ENCODE results near the gene SGK2. TPM values are rescaled to one million over a fixed set of nuclear protein-coding genes. Genes with fewer than 3 reads are reported as not detected.

SGK2 gene
- total RNA-seq, 1 experiment from 2014 or later, result 0.90 TPM

GRCh38 chr20:43513931-43514647, 44.7 kb upstream of the SGK2 start:
- intact Hi-C loops (cut with micrococcal nuclease; ENCODE audit: unreplicated experiment) (no loop called here), in situ Hi-C loops (cut with HindIII; ENCODE audit: low pct_unique_long_range_greater_than_20kb, low sequenced_read_pairs) (no loop called here)
- Histone ChIP-seq H3K27me3 (ENCODE audit: control insufficient read depth, insufficient read depth, low read length) (no peaks in the 10 kb centered on the region), H3K27ac (ENCODE audit: low read length) (peak overlapping the region; percentile 77), H3K4me3 (ENCODE audit: low read depth in 2 of 2, low read length in 2 of 2) (peak overlapping the region; percentile 67 to 68), H3K36me3 (ENCODE audit: control insufficient read depth, insufficient read depth, low read length) (no peaks in the 10 kb centered on the region), H3K9me3 (ENCODE audit: control insufficient read depth, insufficient read depth, low read depth, low read length) (no peaks in the 10 kb centered on the region), H3K4me1 (ENCODE audit: control insufficient read depth, insufficient read depth, low read length) (peaks cover 11% of the 10 kb centered on the region; the same call in 1 of the 2 replicates)
- BruUV-seq (replicated peaks), result no TSS peak
- POLR2A ChIA-PET, result interaction anchor here (0.6 to 0.7 kb wide), 2 partner anchors 25 to 174 kb away, joined by 3 read pairs; no protein-coding TSS in a partner anchor
- TF ChIP-seq POLR2AphosphoS5 (IDR thresholded peaks at IDR 0.05; ENCODE audit: low read depth, low read length), result no peak; the same call in 1 of the 2 replicates
- TF ChIP-seq CTCF (IDR thresholded peaks at IDR 0.05), result peak; percentile 52; the same call in 1 of the 2 replicates
- TF ChIP-seq SIN3A (IDR thresholded peaks at IDR 0.05; ENCODE audit: borderline replicate concordance, insufficient read depth, low read depth, low read length), result peak; percentile 77; the same call in 1 of the 2 replicates
- 0 out of 4 replicates have a peak, but pooled peaks of 1 of the 2 experiments have one; percentile 43 for TF ChIP-seq REST (IDR thresholded peaks at IDR 0.05; ENCODE audit: insufficient read depth in 1 of 2, low read depth in 2 of 2, low read length in 1 of 2)
- no peak for TF ChIP-seq TCF7L2 (IDR thresholded peaks at IDR 0.05; ENCODE audit: low read depth, low read length)
- CTCF ChIA-PET, result interaction anchor here (0.7 to 0.9 kb wide), 2 partner anchors 15 to 185 kb away, joined by 3 to 6 read pairs; no protein-coding TSS in a partner anchor
- ATAC-seq (peak; percentile 94), DNase-seq (ENCODE audit: low read depth, low spot score) (peak; percentile 95)

GRCh38 chr20:43514648-43514999, 44.2 kb upstream of the SGK2 start:
- H3K9me3 ChIP-seq (ENCODE audit: control insufficient read depth, insufficient read depth, low read depth, low read length), result no peaks in the 10 kb centered on the region
- ATAC-seq (peak; percentile 43), DNase-seq (ENCODE audit: low read depth, low spot score) (no peak)
- intact Hi-C loops (cut with micrococcal nuclease; ENCODE audit: unreplicated experiment), result no loop called here
- H3K27ac ChIP-seq (ENCODE audit: low read length), result peak overlapping the region; percentile 77
- no peaks in the 10 kb centered on the region for H3K36me3 ChIP-seq (ENCODE audit: control insufficient read depth, insufficient read depth, low read length)
- CTCF ChIA-PET, result interaction anchor here (0.7 to 0.9 kb wide), 2 partner anchors 15 to 184 kb away, joined by 3 to 6 read pairs; no protein-coding TSS in a partner anchor
- TF ChIP-seq TCF7L2 (IDR thresholded peaks at IDR 0.05; ENCODE audit: low read depth, low read length) (no peak), SIN3A (IDR thresholded peaks at IDR 0.05; ENCODE audit: borderline replicate concordance, insufficient read depth, low read depth, low read length) (no peak; the same call in 1 of the 2 replicates), POLR2AphosphoS5 (IDR thresholded peaks at IDR 0.05; ENCODE audit: low read depth, low read length) (no peak; the same call in 1 of the 2 replicates), CTCF (IDR thresholded peaks at IDR 0.05) (no peak), REST (IDR thresholded peaks at IDR 0.05; ENCODE audit: insufficient read depth in 1 of 2, low read depth in 2 of 2, low read length in 1 of 2) (no peak)
- POLR2A ChIA-PET, result interaction anchor here (0.6 kb wide), 1 partner anchor 175 kb away, joined by 3 read pairs; no protein-coding TSS in a partner anchor
- H3K27me3 ChIP-seq (ENCODE audit: control insufficient read depth, insufficient read depth, low read length), result no peaks in the 10 kb centered on the region
- in situ Hi-C loops (cut with HindIII; ENCODE audit: low pct_unique_long_range_greater_than_20kb, low sequenced_read_pairs), result no loop called here
- H3K4me1 ChIP-seq (ENCODE audit: control insufficient read depth, insufficient read depth, low read length), result peaks cover 11% of the 10 kb centered on the region; the same call in 1 of the 2 replicates
- no TSS peak for BruUV-seq (replicated peaks)
- peak overlapping the region; percentile 67 to 68 for H3K4me3 ChIP-seq (ENCODE audit: low read depth in 2 of 2, low read length in 2 of 2)
